ENCODE data around the gene GNB1L.

The GNB1L gene

GRCh38 chr22:19765477-19766239, 89.0 kb downstream of the GNB1L start:
- Histone ChIP-seq H3K9me3 (ENCODE audit: control insufficient read depth, low read length) (no peaks in the 10 kb centered on the region), H3K27ac (ENCODE audit: insufficient read depth, low read length, poor library complexity, severe bottlenecking) (no peak overlapping the region), H3K27me3 (replicated peaks; ENCODE audit: control insufficient read depth, insufficient read depth, low read length, poor library complexity, severe bottlenecking) (peaks cover 49% of the 10 kb centered on the region), H3K36me3 (ENCODE audit: control insufficient read depth, insufficient read depth, low read length) (no peaks in the 10 kb centered on the region), H3K4me3 (ENCODE audit: insufficient read depth, low read depth, low read length, poor library complexity, severe bottlenecking) (peak overlapping the region; percentile 25), H3K4me1 (ENCODE audit: control insufficient read depth, insufficient read depth, low read length, poor library complexity, severe bottlenecking) (peaks cover 22% of the 10 kb centered on the region)
- DNase-seq, result no peak

DNA sequence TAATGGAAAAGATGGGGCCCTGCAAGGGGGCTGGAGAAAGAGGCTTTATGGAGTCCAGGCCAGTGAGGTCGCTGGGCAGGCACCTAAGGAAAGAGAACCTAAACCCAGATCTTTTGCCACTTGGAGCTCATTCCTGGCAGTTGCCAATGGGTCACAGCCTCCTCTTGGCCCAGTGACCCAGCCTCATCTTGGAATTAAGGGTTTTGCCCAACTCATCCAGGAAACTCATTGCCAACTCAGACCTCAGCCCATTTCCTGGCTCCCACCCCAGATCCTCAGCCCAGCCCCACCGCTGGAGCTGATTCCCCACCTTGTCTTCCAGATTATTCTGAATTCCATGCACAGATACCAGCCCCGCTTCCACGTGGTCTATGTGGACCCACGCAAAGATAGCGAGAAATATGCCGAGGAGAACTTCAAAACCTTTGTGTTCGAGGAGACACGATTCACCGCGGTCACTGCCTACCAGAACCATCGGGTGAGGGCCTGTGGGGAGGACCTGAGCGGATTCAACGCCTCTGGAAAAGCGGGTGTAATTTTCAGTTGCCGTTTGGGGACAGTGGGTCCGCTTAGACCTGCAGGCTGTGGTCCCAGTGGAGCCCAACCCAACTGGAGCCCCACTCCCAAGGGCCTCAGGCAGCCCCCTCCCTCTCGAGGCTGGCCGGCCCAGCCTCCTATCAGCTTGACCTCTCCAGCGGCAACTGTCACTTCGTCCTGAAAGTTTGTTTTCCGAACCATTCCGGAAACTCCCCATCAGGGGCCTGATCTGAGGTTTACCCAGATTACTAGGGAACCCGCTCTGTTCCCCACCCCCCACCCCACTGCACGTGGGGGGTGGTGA, 89.8 kb downstream of the GNB1L start:
- Histone ChIP-seq H3K9me3 (ENCODE audit: control insufficient read depth, low read length) (no peaks in the 10 kb centered on the region), H3K36me3 (ENCODE audit: control insufficient read depth, insufficient read depth, low read length) (no peaks in the 10 kb centered on the region), H3K4me3 (ENCODE audit: insufficient read depth, low read depth, low read length, poor library complexity, severe bottlenecking) (no peak overlapping the region), H3K27me3 (replicated peaks; ENCODE audit: control insufficient read depth, insufficient read depth, low read length, poor library complexity, severe bottlenecking) (peaks cover 42% of the 10 kb centered on the region), H3K27ac (ENCODE audit: insufficient read depth, low read length, poor library complexity, severe bottlenecking) (no peak overlapping the region), H3K4me1 (ENCODE audit: control insufficient read depth, insufficient read depth, low read length, poor library complexity, severe bottlenecking) (peaks cover 23% of the 10 kb centered on the region)
- no peak for DNase-seq

- H3K27ac ChIP-seq (ENCODE audit: insufficient read depth, low read length, poor library complexity, severe bottlenecking), result no peak overlapping the region
- DNase-seq, result no peak
- no peaks in the 10 kb centered on the region for H3K9me3 ChIP-seq (ENCODE audit: control insufficient read depth, low read length)
- H3K4me3 ChIP-seq (ENCODE audit: insufficient read depth, low read depth, low read length, poor library complexity, severe bottlenecking), result no peak overlapping the region
- peaks cover 29% of the 10 kb centered on the region for H3K4me1 ChIP-seq (ENCODE audit: control insufficient read depth, insufficient read depth, low read length, poor library complexity, severe bottlenecking)
- peaks cover 45% of the 10 kb centered on the region for H3K27me3 ChIP-seq (replicated peaks; ENCODE audit: control insufficient read depth, insufficient read depth, low read length, poor library complexity, severe bottlenecking)
- H3K36me3 ChIP-seq (ENCODE audit: control insufficient read depth, insufficient read depth, low read length), result no peaks in the 10 kb centered on the region
Measured at GRCh38 chr22:19764299-19764593, 90.4 kb downstream of the GNB1L start.

GRCh38 chr22:19763458-19764298, 91.0 kb downstream of the GNB1L start:
- Histone ChIP-seq H3K4me1 (ENCODE audit: control insufficient read depth, insufficient read depth, low read length, poor library complexity, severe bottlenecking) (peaks cover 32% of the 10 kb centered on the region), H3K36me3 (ENCODE audit: control insufficient read depth, insufficient read depth, low read length) (no peaks in the 10 kb centered on the region), H3K9me3 (ENCODE audit: control insufficient read depth, low read length) (no peaks in the 10 kb centered on the region), H3K27ac (ENCODE audit: insufficient read depth, low read length, poor library complexity, severe bottlenecking) (no peak overlapping the region), H3K27me3 (replicated peaks; ENCODE audit: control insufficient read depth, insufficient read depth, low read length, poor library complexity, severe bottlenecking) (peaks cover 45% of the 10 kb centered on the region), H3K4me3 (ENCODE audit: insufficient read depth, low read depth, low read length, poor library complexity, severe bottlenecking) (no peak overlapping the region)
- no peak for DNase-seq

DNA sequence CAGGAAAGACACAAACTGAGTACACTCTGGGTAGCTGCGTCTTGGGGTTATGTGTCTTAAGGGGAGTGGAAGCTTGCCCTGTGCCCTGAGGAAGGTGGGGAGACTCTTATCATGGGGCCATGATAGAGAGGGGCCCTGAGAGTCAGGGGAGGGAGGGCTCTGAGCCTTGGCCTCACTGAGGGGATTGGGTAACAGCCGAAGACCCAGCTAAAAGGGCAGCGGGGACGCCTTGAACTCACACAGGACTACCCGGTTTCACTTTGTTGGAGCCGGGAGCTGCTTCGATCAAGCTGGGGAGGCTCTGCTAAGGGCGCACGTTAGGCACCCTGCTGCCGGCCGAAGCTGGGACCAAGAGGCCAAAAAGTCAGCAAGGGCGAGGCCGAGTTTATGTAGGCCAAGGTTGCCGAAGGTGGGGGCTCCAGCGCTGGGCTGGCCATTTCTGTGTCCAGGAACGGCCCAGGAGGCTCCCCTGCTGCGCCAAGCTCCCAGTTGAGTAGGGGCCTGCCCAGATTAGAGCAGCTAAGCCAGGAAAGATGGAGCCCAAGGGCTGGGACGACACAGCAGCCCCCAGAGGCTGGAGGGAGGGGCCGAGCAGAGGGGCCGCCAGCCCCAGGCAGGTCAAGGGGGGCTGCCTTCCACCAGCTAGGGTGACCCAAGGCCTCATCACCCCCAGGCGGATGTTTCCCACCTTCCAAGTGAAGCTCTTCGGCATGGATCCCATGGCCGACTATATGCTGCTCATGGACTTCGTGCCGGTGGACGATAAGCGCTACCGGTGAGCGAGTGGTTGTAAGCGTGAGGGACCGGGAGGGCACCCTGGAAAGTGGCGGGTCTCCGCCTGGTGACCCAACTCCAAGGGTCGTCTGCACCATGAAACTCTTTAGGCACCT, 91.9 kb downstream of the GNB1L start:
- no peaks in the 10 kb centered on the region for H3K9me3 ChIP-seq (ENCODE audit: control insufficient read depth, low read length)
- H3K4me1 ChIP-seq (ENCODE audit: control insufficient read depth, insufficient read depth, low read length, poor library complexity, severe bottlenecking), result peaks cover 32% of the 10 kb centered on the region
- no peak overlapping the region for H3K4me3 ChIP-seq (ENCODE audit: insufficient read depth, low read depth, low read length, poor library complexity, severe bottlenecking)
- H3K27me3 ChIP-seq (replicated peaks; ENCODE audit: control insufficient read depth, insufficient read depth, low read length, poor library complexity, severe bottlenecking), result peaks cover 38% of the 10 kb centered on the region
- no peaks in the 10 kb centered on the region for H3K36me3 ChIP-seq (ENCODE audit: control insufficient read depth, insufficient read depth, low read length)
- no peak for DNase-seq
- H3K27ac ChIP-seq (ENCODE audit: insufficient read depth, low read length, poor library complexity, severe bottlenecking), result no peak overlapping the region

- Histone ChIP-seq H3K27me3 (replicated peaks; ENCODE audit: control insufficient read depth, insufficient read depth, low read length, poor library complexity, severe bottlenecking) (peaks cover 36% of the 10 kb centered on the region), H3K36me3 (ENCODE audit: control insufficient read depth, insufficient read depth, low read length) (no peaks in the 10 kb centered on the region), H3K4me1 (ENCODE audit: control insufficient read depth, insufficient read depth, low read length, poor library complexity, severe bottlenecking) (peaks cover 30% of the 10 kb centered on the region), H3K4me3 (ENCODE audit: insufficient read depth, low read depth, low read length, poor library complexity, severe bottlenecking) (no peak overlapping the region), H3K9me3 (ENCODE audit: control insufficient read depth, low read length) (no peaks in the 10 kb centered on the region), H3K27ac (ENCODE audit: insufficient read depth, low read length, poor library complexity, severe bottlenecking) (no peak overlapping the region)
- DNase-seq, result no peak
Measured at GRCh38 chr22:19761725-19762567, 92.7 kb downstream of the GNB1L start.

- peaks cover 32% of the 10 kb centered on the region for H3K4me1 ChIP-seq (ENCODE audit: control insufficient read depth, insufficient read depth, low read length, poor library complexity, severe bottlenecking)
- H3K9me3 ChIP-seq (ENCODE audit: control insufficient read depth, low read length), result no peaks in the 10 kb centered on the region
- no peaks in the 10 kb centered on the region for H3K36me3 ChIP-seq (ENCODE audit: control insufficient read depth, insufficient read depth, low read length)
- H3K4me3 ChIP-seq (ENCODE audit: insufficient read depth, low read depth, low read length, poor library complexity, severe bottlenecking), result no peak overlapping the region
- no peak for DNase-seq
- H3K27me3 ChIP-seq (replicated peaks; ENCODE audit: control insufficient read depth, insufficient read depth, low read length, poor library complexity, severe bottlenecking), result peaks cover 39% of the 10 kb centered on the region
- H3K27ac ChIP-seq (ENCODE audit: insufficient read depth, low read length, poor library complexity, severe bottlenecking), result no peak overlapping the region
Measured at GRCh38 chr22:19760951-19761724, 93.5 kb downstream of the GNB1L start.

GRCh38 chr22:19760058-19760950, 94.4 kb downstream of the GNB1L start, which contains the start of gene TBX1:
TSS of gene TBX1 (plus strand) at chr22:19760778. CDS start at chr22:19760844, 66 bp downstream.
- no peak for DNase-seq
- Histone ChIP-seq H3K27ac (ENCODE audit: insufficient read depth, low read length, poor library complexity, severe bottlenecking) (no peak within 1 kb of the TSS), H3K9me3 (ENCODE audit: control insufficient read depth, low read length) (no peaks in the 10 kb centered on the region), H3K4me1 (ENCODE audit: control insufficient read depth, insufficient read depth, low read length, poor library complexity, severe bottlenecking) (peaks cover 36% of the 10 kb centered on the region), H3K4me3 (ENCODE audit: insufficient read depth, low read depth, low read length, poor library complexity, severe bottlenecking) (peak within 1 kb of the TSS; percentile 32), H3K36me3 (ENCODE audit: control insufficient read depth, insufficient read depth, low read length) (no peaks in the 10 kb centered on the region), H3K27me3 (replicated peaks; ENCODE audit: control insufficient read depth, insufficient read depth, low read length, poor library complexity, severe bottlenecking) (peaks cover 46% of the 10 kb centered on the region)

Data from effector memory CD4-positive, alpha-beta T cell (primary cell).